NCI-H82 (cell line): Measurements from ENCODE around the gene EME1.
A peak's percentile ranks its signal among the peaks of the same experiment; 100 is the strongest.
"Not testable (repeated sequence)": the region's sequence is repeated elsewhere in the genome, so short reads cannot be mapped to it uniquely, and the experiment has no call there.

Experiments used
- DNase-seq: peaks from one replicate; lab custom pipeline; 2025; lab: John Stamatoyannopoulos, UW

Gene EME1

GRCh38 chr17:50393700-50394099, 20.7 kb downstream of the EME1 start:
- DNase-seq = no peak

- no peak for DNase-seq
Observed at GRCh38 chr17:50394711-50395110, 21.7 kb downstream of the EME1 start.

GRCh38 chr17:50396261-50397110, 23.5 kb downstream of the EME1 start:
- peak; percentile 46 for DNase-seq

- DNase-seq = peak; percentile 89
Observed at GRCh38 chr17:50397111-50397918, 24.3 kb downstream of the EME1 start, which contains the start of gene LRRC59. Gene LRRC59, minus strand, starts transcription at chr17:50397523. Its CDS starts 206 bp downstream, at chr17:50397317.

- DNase-seq = peak; percentile 43
Observed at GRCh38 chr17:50397919-50398285, 24.9 kb downstream of the EME1 start.

- DNase-seq = not testable (repeated sequence)
Observed at GRCh38 chr17:50398672-50399071, 25.6 kb downstream of the EME1 start.

GRCh38 chr17:50399591-50399990, 26.6 kb downstream of the EME1 start:
- DNase-seq = not testable (repeated sequence)

GRCh38 chr17:50405351-50405750, 32.3 kb downstream of the EME1 start:
- DNase-seq = not testable (repeated sequence)

- DNase-seq = no peak
Observed at GRCh38 chr17:50406578-50406977, 33.5 kb downstream of the EME1 start.

- no peak for DNase-seq
Observed at GRCh38 chr17:50407921-50408320, 34.9 kb downstream of the EME1 start.

GRCh38 chr17:50412188-50412732, 39.2 kb downstream of the EME1 start:
- DNase-seq = no peak

- no peak for DNase-seq
Observed at GRCh38 chr17:50414808-50415207, 41.8 kb downstream of the EME1 start.

GRCh38 chr17:50419577-50419976, 46.5 kb downstream of the EME1 start:
- not testable (repeated sequence) for DNase-seq

- DNase-seq = no peak
Observed at GRCh38 chr17:50420419-50421112, 47.5 kb downstream of the EME1 start.

GRCh38 chr17:50421308-50422051, 48.5 kb downstream of the EME1 start:
- DNase-seq = no peak

GRCh38 chr17:50422738-50423137, 49.7 kb downstream of the EME1 start:
- DNase-seq = no peak

- DNase-seq = peak; percentile 16
Observed at GRCh38 chr17:50423553-50424159, 50.6 kb downstream of the EME1 start.

- DNase-seq = no peak
Observed at GRCh38 chr17:50424246-50424995, 51.4 kb downstream of the EME1 start.

GRCh38 chr17:50424996-50425681, 52.1 kb downstream of the EME1 start:
- DNase-seq = no peak
